ENCODE data around the gene NOC4L.
"Not testable (repeated sequence)": the region's sequence is repeated elsewhere in the genome, so short reads cannot be mapped to it uniquely, and the experiment has no call there.

NOC4L gene

DNA sequence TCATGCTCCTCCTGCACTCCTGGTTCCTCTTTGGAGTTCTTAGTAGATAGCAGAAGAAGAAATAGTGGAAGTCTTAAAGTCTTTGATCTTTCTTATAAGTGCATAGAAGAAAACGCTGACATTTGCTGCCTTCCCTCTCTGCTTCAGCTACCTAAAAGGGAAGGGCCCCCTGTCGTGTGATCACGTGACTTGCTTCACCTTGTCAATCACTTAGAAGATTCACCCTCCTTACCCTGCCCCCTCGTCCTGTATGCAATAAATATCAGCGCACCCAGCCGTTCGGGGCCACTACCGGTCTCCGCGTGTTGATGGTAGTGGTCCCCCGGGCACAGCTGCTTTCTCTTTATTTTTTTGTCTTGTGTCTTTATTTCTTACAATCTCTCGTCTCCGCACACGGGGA is 41.2 kb upstream of the NOC4L start:
- H3K9ac ChIP-seq (ENCODE audit: low read length); H3K56ac ChIP-seq (ENCODE audit: low read length); H3K27ac ChIP-seq (ENCODE audit: low read depth, low read length); H3K18ac ChIP-seq (ENCODE audit: low read length); H3K27me3 ChIP-seq (ENCODE audit: insufficient read depth, low read length, poor library complexity); H3K23ac ChIP-seq (ENCODE audit: low read length); H2BK120ac ChIP-seq (ENCODE audit: low read depth, low read length); H2BK5ac ChIP-seq (ENCODE audit: low read length); H4K5ac ChIP-seq (ENCODE audit: low read length); H3K79me2 ChIP-seq (ENCODE audit: control insufficient read depth, insufficient read depth, low read length); H2AK5ac ChIP-seq (ENCODE audit: low read length); DNase-seq; H3K4me1 ChIP-seq (ENCODE audit: control insufficient read depth, low read depth, low read length); H2BK15ac ChIP-seq (replicated peaks; ENCODE audit: low read depth); H3K79me1 ChIP-seq (ENCODE audit: low read length); H4K8ac ChIP-seq (ENCODE audit: low read depth, low read length); H3K4ac ChIP-seq (ENCODE audit: low read depth, low read length); H3K4me2 ChIP-seq (ENCODE audit: low read length); H3K4me3 ChIP-seq (ENCODE audit: low read length); H3K36me3 ChIP-seq (ENCODE audit: control insufficient read depth, insufficient read depth, low read length): not testable (repeated sequence)
- WGBS (ENCODE audit: extremely low coverage, insufficient coverage, low lambda C conversion rate), result no CpG with 5 or more reads among the region's 14 CpGs

- no peak overlapping the region for H3K4me3 ChIP-seq (ENCODE audit: low read length)
- H3K27me3 ChIP-seq (ENCODE audit: insufficient read depth, low read length, poor library complexity), result no peaks in the 10 kb centered on the region
- H3K4ac ChIP-seq (ENCODE audit: low read depth, low read length), result no peak overlapping the region
- H3K79me2 ChIP-seq (ENCODE audit: control insufficient read depth, insufficient read depth, low read length), result no peaks in the 10 kb centered on the region
- H3K23ac ChIP-seq (ENCODE audit: low read length), result no peak overlapping the region
- H2BK15ac ChIP-seq (replicated peaks; ENCODE audit: low read depth), result no peak overlapping the region
- no peak overlapping the region for H3K56ac ChIP-seq (ENCODE audit: low read length)
- no peak overlapping the region for H2AK5ac ChIP-seq (ENCODE audit: low read length)
- H3K36me3 ChIP-seq (ENCODE audit: control insufficient read depth, insufficient read depth, low read length), result no peaks in the 10 kb centered on the region
- no peak overlapping the region for H3K9ac ChIP-seq (ENCODE audit: low read length)
- H3K79me1 ChIP-seq (ENCODE audit: low read length), result peaks cover 2% of the 10 kb centered on the region
- no peaks in the 10 kb centered on the region for H3K4me1 ChIP-seq (ENCODE audit: control insufficient read depth, low read depth, low read length)
- no peak overlapping the region for H3K4me2 ChIP-seq (ENCODE audit: low read length)
- H3K18ac ChIP-seq (ENCODE audit: low read length), result no peak overlapping the region
- no peak overlapping the region for H2BK120ac ChIP-seq (ENCODE audit: low read depth, low read length)
- no peak overlapping the region for H2BK5ac ChIP-seq (ENCODE audit: low read length)
- no peak for DNase-seq
- H3K27ac ChIP-seq (ENCODE audit: low read depth, low read length), result no peak overlapping the region
- no peak overlapping the region for H4K8ac ChIP-seq (ENCODE audit: low read depth, low read length)
- no CpG with 5 or more reads among the region's 26 CpGs for WGBS (ENCODE audit: extremely low coverage, insufficient coverage, low lambda C conversion rate)
- no peak overlapping the region for H4K5ac ChIP-seq (ENCODE audit: low read length)
These were observed 40.5 kb upstream of the NOC4L start for GRCh38 chr12:132103542-132104308.

- Histone ChIP-seq H2BK5ac (ENCODE audit: low read length) (no peak overlapping the region), H3K9ac (ENCODE audit: low read length) (no peak overlapping the region), H3K18ac (ENCODE audit: low read length) (no peak overlapping the region), H3K23ac (ENCODE audit: low read length) (no peak overlapping the region), H4K8ac (ENCODE audit: low read depth, low read length) (no peak overlapping the region), H3K27me3 (ENCODE audit: insufficient read depth, low read length, poor library complexity) (no peaks in the 10 kb centered on the region), H2BK120ac (ENCODE audit: low read depth, low read length) (no peak overlapping the region), H4K5ac (ENCODE audit: low read length) (no peak overlapping the region), H2AK5ac (ENCODE audit: low read length) (no peak overlapping the region), H3K36me3 (ENCODE audit: control insufficient read depth, insufficient read depth, low read length) (peaks cover 2% of the 10 kb centered on the region), H3K4me1 (ENCODE audit: control insufficient read depth, low read depth, low read length) (no peaks in the 10 kb centered on the region), H3K4me3 (ENCODE audit: low read length) (no peak overlapping the region), H3K79me1 (ENCODE audit: low read length) (no peaks in the 10 kb centered on the region), H3K79me2 (ENCODE audit: control insufficient read depth, insufficient read depth, low read length) (no peaks in the 10 kb centered on the region), H2BK15ac (replicated peaks; ENCODE audit: low read depth) (no peak overlapping the region), H3K56ac (ENCODE audit: low read length) (no peak overlapping the region), H3K4me2 (ENCODE audit: low read length) (no peak overlapping the region), H3K4ac (ENCODE audit: low read depth, low read length) (no peak overlapping the region), H3K27ac (ENCODE audit: low read depth, low read length) (no peak overlapping the region)
- no CpG with 5 or more reads among the region's 6 CpGs for WGBS (ENCODE audit: extremely low coverage, insufficient coverage, low lambda C conversion rate)
- DNase-seq, result no peak
These were observed 38.8 kb upstream of the NOC4L start for GRCh38 chr12:132105467-132105866.

- H3K79me1 ChIP-seq (ENCODE audit: low read length), result no peaks in the 10 kb centered on the region
- H3K4me3 ChIP-seq (ENCODE audit: low read length), result no peak overlapping the region
- no peak overlapping the region for H2AK5ac ChIP-seq (ENCODE audit: low read length)
- no peak overlapping the region for H4K8ac ChIP-seq (ENCODE audit: low read depth, low read length)
- peaks cover 2% of the 10 kb centered on the region for H3K36me3 ChIP-seq (ENCODE audit: control insufficient read depth, insufficient read depth, low read length)
- H2BK120ac ChIP-seq (ENCODE audit: low read depth, low read length), result no peak overlapping the region
- H2BK5ac ChIP-seq (ENCODE audit: low read length), result no peak overlapping the region
- H3K9ac ChIP-seq (ENCODE audit: low read length), result no peak overlapping the region
- no peaks in the 10 kb centered on the region for H3K4me1 ChIP-seq (ENCODE audit: control insufficient read depth, low read depth, low read length)
- H4K5ac ChIP-seq (ENCODE audit: low read length), result no peak overlapping the region
- no peak overlapping the region for H3K4me2 ChIP-seq (ENCODE audit: low read length)
- H3K23ac ChIP-seq (ENCODE audit: low read length), result no peak overlapping the region
- H3K56ac ChIP-seq (ENCODE audit: low read length), result no peak overlapping the region
- no peak overlapping the region for H3K4ac ChIP-seq (ENCODE audit: low read depth, low read length)
- no peaks in the 10 kb centered on the region for H3K27me3 ChIP-seq (ENCODE audit: insufficient read depth, low read length, poor library complexity)
- no peak overlapping the region for H2BK15ac ChIP-seq (replicated peaks; ENCODE audit: low read depth)
- H3K79me2 ChIP-seq (ENCODE audit: control insufficient read depth, insufficient read depth, low read length), result no peaks in the 10 kb centered on the region
- H3K18ac ChIP-seq (ENCODE audit: low read length), result no peak overlapping the region
- no CpG with 5 or more reads among the region's 7 CpGs for WGBS (ENCODE audit: extremely low coverage, insufficient coverage, low lambda C conversion rate)
- no peak overlapping the region for H3K27ac ChIP-seq (ENCODE audit: low read depth, low read length)
- DNase-seq, result no peak
These were observed 37.3 kb upstream of the NOC4L start for GRCh38 chr12:132106921-132107320.

- H2BK5ac ChIP-seq (ENCODE audit: low read length), result no peak overlapping the region
- peaks cover 2% of the 10 kb centered on the region for H3K36me3 ChIP-seq (ENCODE audit: control insufficient read depth, insufficient read depth, low read length)
- no peak overlapping the region for H2BK15ac ChIP-seq (replicated peaks; ENCODE audit: low read depth)
- peak; percentile 60 for DNase-seq
- H3K27ac ChIP-seq (ENCODE audit: low read depth, low read length), result no peak overlapping the region
- no peaks in the 10 kb centered on the region for H3K4me1 ChIP-seq (ENCODE audit: control insufficient read depth, low read depth, low read length)
- no peak overlapping the region for H3K9ac ChIP-seq (ENCODE audit: low read length)
- H3K4me3 ChIP-seq (ENCODE audit: low read length), result no peak overlapping the region
- H2BK120ac ChIP-seq (ENCODE audit: low read depth, low read length), result no peak overlapping the region
- H3K23ac ChIP-seq (ENCODE audit: low read length), result no peak overlapping the region
- H2AK5ac ChIP-seq (ENCODE audit: low read length), result no peak overlapping the region
- no peak overlapping the region for H4K8ac ChIP-seq (ENCODE audit: low read depth, low read length)
- WGBS (ENCODE audit: extremely low coverage, insufficient coverage, low lambda C conversion rate), result no CpG with 5 or more reads among the region's 16 CpGs
- no peak overlapping the region for H3K56ac ChIP-seq (ENCODE audit: low read length)
- no peaks in the 10 kb centered on the region for H3K79me2 ChIP-seq (ENCODE audit: control insufficient read depth, insufficient read depth, low read length)
- no peak overlapping the region for H3K4ac ChIP-seq (ENCODE audit: low read depth, low read length)
- H3K27me3 ChIP-seq (ENCODE audit: insufficient read depth, low read length, poor library complexity), result no peaks in the 10 kb centered on the region
- H4K5ac ChIP-seq (ENCODE audit: low read length), result no peak overlapping the region
- no peak overlapping the region for H3K18ac ChIP-seq (ENCODE audit: low read length)
- no peaks in the 10 kb centered on the region for H3K79me1 ChIP-seq (ENCODE audit: low read length)
- H3K4me2 ChIP-seq (ENCODE audit: low read length), result no peak overlapping the region
These were observed 35.9 kb upstream of the NOC4L start for GRCh38 chr12:132108211-132108832.
